Astrocyte (in vitro differentiated cells and primary cell): ENCODE data around the gene CDC14B. TPM values are rescaled to one million over a fixed set of nuclear protein-coding genes. Genes with fewer than 3 reads are reported as not detected.

ENCODE experiments used
- DNase-seq: peaks from one replicate; pipeline ENCODE4 v3.0.0-alpha.2; 2010; ENCODE audit warnings: low read depth
- FAIRE-seq: peaks from 2 replicates; lab custom pipeline; 2011; peaks lifted over from hg19 to GRCh38; lab: Jason Lieb, UNC
- H2AFZ ChIP-seq: 2 replicates; pipeline ENCODE4 v1.6.0; 2012; ENCODE audit warnings: low read depth, low read length, inconsistent platforms
- H3K27ac ChIP-seq: 2 replicates; pipeline ENCODE4 v1.5.1; 2011; ENCODE audit warnings: low read depth, low read length, inconsistent platforms
- H3K27me3 ChIP-seq: 2 replicates; pipeline ENCODE4 v1.6.0; 2011; ENCODE audit warnings: low read length, inconsistent platforms; ENCODE audit not compliant: insufficient read depth
- H3K36me3 ChIP-seq: 2 replicates; pipeline ENCODE4 v1.5.1; 2011; ENCODE audit warnings: low read length, inconsistent platforms; ENCODE audit not compliant: insufficient read depth
- H3K4me1 ChIP-seq: 2 replicates; pipeline ENCODE4 v1.5.1; 2011; ENCODE audit warnings: low read length, inconsistent platforms; ENCODE audit not compliant: insufficient read depth
- H3K4me2 ChIP-seq: 2 replicates; pipeline ENCODE4 v1.6.0; 2012; ENCODE audit warnings: low read length, inconsistent platforms
- H3K4me3 ChIP-seq: 2 replicates; pipeline ENCODE4 v1.5.1; 2011; ENCODE audit warnings: low read depth, mild to moderate bottlenecking, low read length, inconsistent platforms; ENCODE audit not compliant: insufficient read depth
- H3K79me2 ChIP-seq: 2 replicates; pipeline ENCODE4 v1.6.0; 2012; ENCODE audit warnings: mild to moderate bottlenecking, low read length, inconsistent platforms; ENCODE audit not compliant: insufficient read depth
- H3K9ac ChIP-seq: 2 replicates; pipeline ENCODE4 v1.6.0; 2012; ENCODE audit warnings: mild to moderate bottlenecking, low read length, inconsistent platforms
- H3K9me3 ChIP-seq: 2 replicates; pipeline ENCODE4 v1.5.1; 2012; ENCODE audit warnings: low read depth, mild to moderate bottlenecking, low read length, inconsistent platforms; ENCODE audit not compliant: insufficient read depth
- H4K20me1 ChIP-seq: 2 replicates; pipeline ENCODE4 v1.6.0; 2012; ENCODE audit warnings: low read length, inconsistent platforms; ENCODE audit not compliant: insufficient read depth
- H3K27ac Mint-ChIP-seq: one replicate; pipeline ENCODE4 v1.8.0; 2021; ENCODE audit warnings: mild to moderate bottlenecking, mixed read lengths; ENCODE audit not compliant: unreplicated experiment
- H3K27me3 Mint-ChIP-seq: one replicate; pipeline ENCODE4 v1.8.0; 2021; ENCODE audit warnings: low read depth, mixed read lengths; ENCODE audit not compliant: unreplicated experiment
- H3K36me3 Mint-ChIP-seq: one replicate; pipeline ENCODE4 v1.8.0; 2021; ENCODE audit warnings: low read depth, mixed read lengths; ENCODE audit not compliant: unreplicated experiment
- H3K4me1 Mint-ChIP-seq: one replicate; pipeline ENCODE4 v1.8.0; 2021; ENCODE audit warnings: low read depth, mixed read lengths; ENCODE audit not compliant: unreplicated experiment
- H3K4me3 Mint-ChIP-seq: one replicate; pipeline ENCODE4 v1.8.0; 2021; ENCODE audit warnings: mild to moderate bottlenecking, moderate library complexity, mixed read lengths; ENCODE audit not compliant: unreplicated experiment
- H3K9me3 Mint-ChIP-seq: one replicate; pipeline ENCODE4 v1.8.0; 2021; ENCODE audit warnings: mild to moderate bottlenecking, mixed read lengths; ENCODE audit not compliant: unreplicated experiment
- CTCF ChIP-seq: IDR thresholded peaks from 2 replicates; pipeline ENCODE4 v1.5.1; 2011; ENCODE audit warnings: low read depth, mild to moderate bottlenecking, inconsistent platforms, low read length, moderate library complexity; ENCODE audit not compliant: insufficient read depth
- EZH2 ChIP-seq: IDR thresholded peaks from 2 replicates; pipeline ENCODE4 v1.6.1; 2012; ENCODE audit warnings: mild to moderate bottlenecking, low read length, inconsistent platforms; ENCODE audit not compliant: insufficient read depth
- total RNA-seq: library from RNA; stranded (reverse); gene quantifications from 2 replicates; pipeline ENCODE4 v1.2.1, GENCODE V29; 2021

Gene CDC14B
- total RNA-seq, 1 donor from 2014 or later: 22.5 TPM

GRCh38 chr9:96497117-96497399 lies 122.6 kb downstream of the CDC14B start:
- H3K4me3 ChIP-seq: no peak overlapping the region
- H3K4me1 Mint-ChIP-seq: peaks cover 30% of the 10 kb centered on the region
- H3K9me3 Mint-ChIP-seq: no peaks in the 10 kb centered on the region
- H3K4me3 Mint-ChIP-seq: no peak overlapping the region
- no peak for DNase-seq
- peaks cover under 1% of the 10 kb centered on the region for H3K36me3 ChIP-seq
- no peak overlapping the region for H3K4me2 ChIP-seq
- no peak overlapping the region for H2AFZ ChIP-seq
- H3K4me1 ChIP-seq: peaks cover 4% of the 10 kb centered on the region
- no peak overlapping the region for H3K27ac Mint-ChIP-seq
- H3K79me2 ChIP-seq: no peaks in the 10 kb centered on the region
- H3K27ac ChIP-seq: no peak overlapping the region
- no peaks in the 10 kb centered on the region for H3K27me3 Mint-ChIP-seq
- H3K9ac ChIP-seq: no peak overlapping the region
- peaks cover 7% of the 10 kb centered on the region for H3K36me3 Mint-ChIP-seq
- H4K20me1 ChIP-seq: no peaks in the 10 kb centered on the region
- no peak for FAIRE-seq
- H3K27me3 ChIP-seq: no peaks in the 10 kb centered on the region
- TF ChIP-seq EZH2 (no peak), CTCF (no peak)
- H3K9me3 ChIP-seq: no peaks in the 10 kb centered on the region

- Histone ChIP-seq H3K4me3 (no peak overlapping the region), H4K20me1 (no peaks in the 10 kb centered on the region), H3K79me2 (no peaks in the 10 kb centered on the region), H3K9me3 (no peaks in the 10 kb centered on the region), H3K4me2 (no peak overlapping the region), H3K4me1 (peaks cover 4% of the 10 kb centered on the region), H2AFZ (no peak overlapping the region), H3K27me3 (no peaks in the 10 kb centered on the region), H3K36me3 (peaks cover 3% of the 10 kb centered on the region), H3K9ac (no peak overlapping the region), H3K27ac (no peak overlapping the region)
- H3K27me3 Mint-ChIP-seq: no peaks in the 10 kb centered on the region
- no peak for DNase-seq
- TF ChIP-seq EZH2 (no peak), CTCF (no peak)
- no peak overlapping the region for H3K4me3 Mint-ChIP-seq
- peaks cover 9% of the 10 kb centered on the region for H3K36me3 Mint-ChIP-seq
- H3K4me1 Mint-ChIP-seq: peaks cover 29% of the 10 kb centered on the region
- no peak overlapping the region for H3K27ac Mint-ChIP-seq
- H3K9me3 Mint-ChIP-seq: no peaks in the 10 kb centered on the region
- no peak for FAIRE-seq
Observed at GRCh38 chr9:96496368-96497116, 123.1 kb downstream of the CDC14B start.

- H3K4me1 Mint-ChIP-seq: peaks cover 19% of the 10 kb centered on the region
- no peaks in the 10 kb centered on the region for H4K20me1 ChIP-seq
- no peaks in the 10 kb centered on the region for H3K9me3 Mint-ChIP-seq
- peak; percentile 67 for FAIRE-seq
- no peak overlapping the region for H2AFZ ChIP-seq
- peaks cover 4% of the 10 kb centered on the region for H3K4me1 ChIP-seq
- no peaks in the 10 kb centered on the region for H3K9me3 ChIP-seq
- H3K27ac Mint-ChIP-seq: no peak overlapping the region
- H3K36me3 Mint-ChIP-seq: peaks cover 12% of the 10 kb centered on the region
- no peaks in the 10 kb centered on the region for H3K27me3 Mint-ChIP-seq
- TF ChIP-seq EZH2 (no peak), CTCF (no peak)
- H3K4me3 Mint-ChIP-seq: no peak overlapping the region
- no peaks in the 10 kb centered on the region for H3K79me2 ChIP-seq
- no peak overlapping the region for H3K4me3 ChIP-seq
- H3K9ac ChIP-seq: no peak overlapping the region
- H3K4me2 ChIP-seq: no peak overlapping the region
- DNase-seq: peak; percentile 97
- H3K36me3 ChIP-seq: peaks cover 7% of the 10 kb centered on the region
- no peaks in the 10 kb centered on the region for H3K27me3 ChIP-seq
- H3K27ac ChIP-seq: no peak overlapping the region
Observed at GRCh38 chr9:96495341-96495740, 124.3 kb downstream of the CDC14B start.
